RWPE1 (cell line): ENCODE data around the gene HPS1.

Experiments used
- CTCF ChIA-PET: fragments of 350-600 bp; sonication (Branson Sonifier 250); formaldehyde crosslinking; extraction: SDS; loops from one replicate; lab custom pipeline; 2021; lab: Yijun Ruan, JAX
- POLR2A ChIA-PET: fragments of 400-600 bp; formaldehyde crosslinking; extraction: SDS; loops from one replicate; lab custom pipeline; 2020; ENCODE audit warnings: antibody characterized with exemption; ENCODE audit not compliant: low non-redundant PET; lab: Yijun Ruan, JAX
- DNase-seq: peaks from one replicate; pipeline ENCODE4 v3.0.0; 2012; ENCODE audit warnings: low spot score
- H3K27ac ChIP-seq: fragments of 450-650 bp; 2 replicates; pipeline ENCODE4 v1.5.1; 2017
- TF ChIP-seq, protein P1 (sequence below): fragments of 450-650 bp; conservative IDR thresholded peaks from 2 replicates; pipeline ENCODE4 v1.5.1; 2017; ENCODE audit warnings: low read depth, mild to moderate bottlenecking

The HPS1 gene

GRCh38 chr10:98435178-98435577, 11.6 kb downstream of the HPS1 start:
- no peak overlapping the region for H3K27ac ChIP-seq
- DNase-seq, result no peak
- ChIA-PET POLR2A (interaction anchor here (1.1 kb wide), 1 partner anchor 10 kb away, joined by 4 read pairs; no protein-coding TSS in a partner anchor), CTCF (interaction anchor here (0.8 to 2.8 kb wide), 2 partner anchors 9 to 28 kb away, joined by 3 to 9 read pairs; no protein-coding TSS in a partner anchor)
- TF ChIP-seq, protein P1, sequence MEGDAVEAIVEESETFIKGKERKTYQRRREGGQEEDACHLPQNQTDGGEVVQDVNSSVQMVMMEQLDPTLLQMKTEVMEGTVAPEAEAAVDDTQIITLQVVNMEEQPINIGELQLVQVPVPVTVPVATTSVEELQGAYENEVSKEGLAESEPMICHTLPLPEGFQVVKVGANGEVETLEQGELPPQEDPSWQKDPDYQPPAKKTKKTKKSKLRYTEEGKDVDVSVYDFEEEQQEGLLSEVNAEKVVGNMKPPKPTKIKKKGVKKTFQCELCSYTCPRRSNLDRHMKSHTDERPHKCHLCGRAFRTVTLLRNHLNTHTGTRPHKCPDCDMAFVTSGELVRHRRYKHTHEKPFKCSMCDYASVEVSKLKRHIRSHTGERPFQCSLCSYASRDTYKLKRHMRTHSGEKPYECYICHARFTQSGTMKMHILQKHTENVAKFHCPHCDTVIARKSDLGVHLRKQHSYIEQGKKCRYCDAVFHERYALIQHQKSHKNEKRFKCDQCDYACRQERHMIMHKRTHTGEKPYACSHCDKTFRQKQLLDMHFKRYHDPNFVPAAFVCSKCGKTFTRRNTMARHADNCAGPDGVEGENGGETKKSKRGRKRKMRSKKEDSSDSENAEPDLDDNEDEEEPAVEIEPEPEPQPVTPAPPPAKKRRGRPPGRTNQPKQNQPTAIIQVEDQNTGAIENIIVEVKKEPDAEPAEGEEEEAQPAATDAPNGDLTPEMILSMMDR, result no peak

- DNase-seq, result no peak
- H3K27ac ChIP-seq, result no peak overlapping the region
- CTCF ChIA-PET, result interaction anchor here (1.1 to 2.8 kb wide), 2 partner anchors 8 to 1109 kb away, joined by 3 to 9 read pairs; no protein-coding TSS in a partner anchor
- POLR2A ChIA-PET, result interaction anchor here (0.5 to 0.6 kb wide), 2 partner anchors 19 kb away, joined by 3 read pairs; partner anchors contain the start of gene PYROXD2
- TF ChIP-seq, protein P1, result no peak
Observed at GRCh38 chr10:98433881-98434732, 12.6 kb downstream of the HPS1 start.

- TF ChIP-seq, protein P1, result no peak
- ChIA-PET POLR2A (interaction anchor here (0.5 kb wide), 1 partner anchor 18 kb away, joined by 3 read pairs; the partner anchor contains the start of gene PYROXD2), CTCF (interaction anchor here (1.1 kb wide), 1 partner anchor 1110 kb away, joined by 3 read pairs; no protein-coding TSS in a partner anchor)
- no peak overlapping the region for H3K27ac ChIP-seq
- DNase-seq, result no peak
Observed at GRCh38 chr10:98433371-98433770, 13.4 kb downstream of the HPS1 start.

- POLR2A ChIA-PET, result no interaction called here
- TF ChIP-seq, protein P1, result no peak
- CTCF ChIA-PET, result no interaction called here
- DNase-seq, result no peak
- H3K27ac ChIP-seq, result no peak overlapping the region
Observed at GRCh38 chr10:98432330-98432729, 14.4 kb downstream of the HPS1 start.

DNA sequence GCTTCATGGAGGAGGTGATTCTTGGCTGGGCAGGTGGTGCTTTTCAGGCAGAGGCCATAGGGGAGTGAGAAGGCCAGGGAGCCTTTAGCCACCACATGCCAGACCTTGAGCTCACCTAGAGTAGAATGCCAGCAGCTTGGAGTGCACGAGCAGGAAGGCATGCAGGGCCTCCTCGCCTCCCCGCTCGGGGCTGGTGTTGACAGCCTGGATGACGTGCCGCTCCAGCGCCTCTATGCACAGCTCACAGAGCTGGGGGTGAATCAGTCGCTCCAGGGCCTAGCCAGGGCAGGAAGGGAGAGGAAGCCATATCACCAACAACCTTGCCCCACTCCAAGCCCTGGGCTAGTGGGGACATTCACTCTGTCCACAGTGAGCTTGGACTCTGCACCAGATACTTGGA, 15.7 kb downstream of the HPS1 start:
- no peak overlapping the region for H3K27ac ChIP-seq
- DNase-seq, result no peak
- ChIA-PET CTCF (no interaction called here), POLR2A (interaction anchor here (1.0 kb wide), 1 partner anchor 11 kb away, joined by 4 read pairs; no protein-coding TSS in a partner anchor)
- TF ChIP-seq, protein P1, result no peak

GRCh38 chr10:98430427-98430826, 16.3 kb downstream of the HPS1 start:
- no peak overlapping the region for H3K27ac ChIP-seq

More at GRCh38 chr10:98430427-98430826, 16.3 kb downstream of the HPS1 start:
- ChIA-PET CTCF (no interaction called here), POLR2A (interaction anchor here (1.0 kb wide), 1 partner anchor 11 kb away, joined by 4 read pairs; no protein-coding TSS in a partner anchor)
- TF ChIP-seq, protein P1, result no peak
- no peak for DNase-seq
